Measurements from ENCODE around the gene GSTO2.

GSTO2 gene

DNA sequence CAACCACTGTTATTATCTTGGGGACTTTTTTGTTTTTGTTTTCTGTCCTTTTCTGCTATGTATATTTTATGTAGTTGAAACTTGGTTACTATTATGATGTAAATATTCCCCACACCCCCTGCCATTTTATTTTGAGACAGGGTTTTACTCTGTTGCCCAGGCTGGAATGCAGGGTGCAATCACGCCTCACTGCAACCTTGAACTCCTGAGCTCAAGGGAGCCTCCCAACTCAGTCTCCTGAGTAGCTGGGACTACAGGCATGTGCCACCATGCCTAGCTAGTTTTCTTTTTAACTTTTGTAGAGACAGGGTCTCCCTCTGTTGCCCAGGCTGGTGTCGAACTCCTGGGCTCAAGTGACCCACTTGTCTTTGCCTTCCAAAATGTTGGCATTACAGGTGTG, 18.0 kb downstream of the GSTO2 start:
- no peak for FAIRE-seq

DNA sequence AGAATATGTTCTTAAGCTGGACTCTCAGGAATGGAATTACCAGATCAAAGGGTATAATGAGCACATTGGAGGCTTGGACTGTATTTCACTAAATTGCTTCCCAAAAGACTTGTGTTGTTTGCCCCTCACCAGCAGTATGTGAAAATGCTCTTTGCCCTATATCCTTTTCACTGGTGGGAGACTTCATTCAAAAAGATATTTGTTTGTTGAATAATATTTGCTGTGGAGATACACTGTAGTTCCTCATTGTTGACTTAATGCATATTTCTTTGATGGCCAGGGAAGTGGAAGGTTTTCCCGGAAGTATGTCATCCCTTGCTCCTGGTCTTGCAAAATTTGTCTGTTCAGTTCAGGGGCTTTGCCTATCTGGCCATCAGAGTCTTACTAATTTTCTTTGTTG, 19.4 kb downstream of the GSTO2 start:
- FAIRE-seq, result no peak

DNA sequence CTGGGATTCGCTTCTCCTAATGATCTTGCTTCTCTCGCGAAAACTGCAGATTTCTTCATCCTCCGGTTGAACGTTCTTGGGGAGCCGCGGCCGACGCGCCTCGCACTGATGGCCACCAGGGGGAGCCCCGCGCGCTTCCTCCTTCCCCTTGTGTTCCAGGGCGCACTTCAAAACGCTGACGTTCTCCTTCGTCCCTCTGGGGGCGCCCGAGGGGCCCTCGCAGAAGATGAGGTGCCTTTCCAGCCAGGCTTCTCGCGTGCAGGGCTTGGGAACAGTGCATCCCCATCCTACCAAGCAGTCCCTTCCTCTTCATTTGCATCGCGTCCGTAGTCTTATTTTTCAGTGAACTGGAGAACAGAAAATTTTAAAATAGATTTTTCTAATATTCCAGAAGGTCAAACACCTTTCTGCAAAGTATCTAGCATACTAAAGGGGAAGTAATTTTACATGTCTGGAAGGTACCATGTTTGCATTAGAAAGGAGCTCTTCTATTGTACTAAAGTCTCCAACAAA, 22.5 kb downstream of the GSTO2 start:
- FAIRE-seq, result peak; percentile 3

DNA sequence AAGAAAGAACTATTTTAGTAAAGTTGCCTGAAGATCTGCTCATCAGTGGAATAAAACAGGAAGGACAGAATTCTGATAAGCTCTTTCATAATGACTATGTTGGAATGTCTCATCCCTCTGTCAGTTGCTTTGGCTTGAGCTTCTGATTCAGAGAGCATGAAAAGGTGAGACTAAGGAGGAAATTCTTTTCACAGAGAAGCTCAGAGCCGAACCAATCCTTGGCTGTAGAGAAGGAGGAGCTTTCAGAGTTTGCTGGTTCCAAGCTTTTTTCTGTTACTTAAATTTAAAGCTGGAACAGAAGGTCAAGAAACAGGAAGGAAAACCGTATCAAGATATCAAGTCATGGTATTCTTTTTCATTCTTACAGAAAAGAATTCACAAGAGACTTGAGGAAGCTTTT, 24.0 kb downstream of the GSTO2 start:
- no peak for FAIRE-seq

DNA sequence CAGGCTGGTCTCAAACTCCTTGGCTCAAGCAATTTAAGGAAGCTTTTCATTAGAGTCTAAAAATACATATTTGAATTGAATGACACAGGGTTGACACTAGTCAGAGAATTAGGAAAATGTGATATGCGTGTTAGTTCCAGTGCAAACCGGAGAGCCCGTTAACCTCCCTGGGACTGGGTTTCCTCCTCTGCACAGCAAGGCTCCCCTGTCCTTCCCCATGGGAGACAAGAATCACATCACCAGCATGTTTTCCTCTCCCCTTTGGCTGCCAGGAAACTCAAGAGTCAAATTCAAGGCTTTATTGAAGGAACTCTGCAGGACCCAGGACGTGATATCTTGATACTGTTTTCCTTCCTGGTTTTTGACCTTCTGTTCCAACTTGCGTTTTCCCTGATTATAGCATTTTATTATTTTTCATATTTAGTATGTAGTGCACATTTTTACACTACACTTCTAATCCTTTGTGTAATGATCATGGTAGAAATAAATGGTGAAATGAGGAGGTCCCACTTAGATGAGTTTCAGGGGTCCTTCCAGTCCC, 24.9 kb downstream of the GSTO2 start:
- no peak for FAIRE-seq

DNA sequence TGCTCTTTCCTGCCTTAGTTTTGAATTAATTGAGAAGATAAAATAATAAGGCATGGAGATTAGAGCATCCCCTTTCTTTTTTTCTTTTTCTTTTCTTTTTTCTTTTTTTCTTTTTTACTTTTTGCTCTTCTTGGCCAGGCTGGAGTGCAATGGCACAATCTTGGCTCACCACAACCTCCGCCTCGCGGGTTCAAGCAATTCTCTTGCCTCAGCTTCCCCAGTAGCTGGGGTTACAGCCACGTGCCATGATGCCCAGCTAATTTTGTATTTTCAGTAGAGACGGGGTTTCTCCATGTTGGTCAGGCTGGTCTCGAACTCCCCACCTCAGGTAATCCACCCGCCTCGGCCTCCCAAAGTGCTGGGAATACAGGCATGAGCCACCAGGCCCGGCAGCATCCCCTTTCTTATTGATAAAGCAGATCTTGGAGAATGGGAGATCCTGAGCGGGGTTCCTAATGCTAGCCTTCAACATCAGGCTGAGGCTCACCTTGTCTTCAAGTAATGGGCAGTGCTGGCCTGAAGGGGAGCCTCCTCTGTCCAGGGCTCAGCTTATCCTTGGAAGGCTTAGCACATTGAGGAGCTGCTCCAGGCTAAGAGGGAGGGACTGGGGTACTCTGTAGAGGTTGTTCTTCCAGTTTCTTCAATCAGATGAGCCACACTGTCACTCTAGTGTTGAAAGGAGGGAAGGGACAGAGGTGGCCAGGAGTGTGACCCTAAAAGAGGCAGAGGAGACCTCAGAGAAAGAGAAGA, 27.9 kb downstream of the GSTO2 start:
- no peak for FAIRE-seq

DNA sequence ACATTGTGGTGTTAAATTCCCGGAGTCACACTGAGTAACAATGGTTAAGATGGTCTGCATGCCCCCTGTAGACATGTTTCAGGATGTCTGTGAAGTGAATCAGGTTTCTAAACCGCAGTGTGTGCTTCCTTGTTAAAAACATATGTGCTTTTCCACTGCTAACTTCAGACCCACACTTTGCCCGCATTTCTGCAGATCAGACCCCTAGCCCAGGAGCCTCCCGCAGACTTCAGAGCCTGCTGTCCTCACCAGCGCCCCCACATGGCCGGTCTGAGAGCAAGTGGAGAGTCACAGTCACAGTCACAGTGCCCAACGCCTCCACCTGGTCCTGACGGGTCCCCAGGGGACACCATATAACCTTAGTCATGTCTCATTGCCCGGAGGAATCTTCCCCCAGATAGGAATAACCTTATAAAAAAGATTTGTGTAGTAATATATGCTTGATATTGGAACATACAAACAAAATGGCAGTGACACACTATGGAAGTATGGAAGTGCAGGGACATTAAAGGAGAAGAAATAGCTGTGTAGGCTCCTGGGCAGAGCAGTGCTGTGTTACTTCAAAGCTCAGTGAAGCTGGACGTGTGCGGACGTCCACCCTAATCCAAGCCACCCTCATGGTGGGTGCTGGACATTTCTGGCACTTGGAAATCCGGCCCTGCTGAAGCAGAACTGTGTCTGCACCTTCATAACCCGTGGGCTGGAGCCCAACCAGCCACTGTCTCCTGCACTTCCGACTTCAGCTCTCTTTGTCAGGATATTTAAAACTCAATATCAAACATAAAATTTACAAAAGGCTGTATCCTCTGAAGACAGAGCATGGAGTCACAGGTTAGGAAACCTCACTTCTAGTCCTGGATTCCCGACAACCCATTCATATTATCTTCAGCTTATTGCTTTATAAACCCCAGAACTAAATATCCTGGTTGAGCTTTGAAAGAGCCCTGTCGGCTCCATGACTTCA, 29.0 kb downstream of the GSTO2 start:
- no peak for FAIRE-seq

DNA sequence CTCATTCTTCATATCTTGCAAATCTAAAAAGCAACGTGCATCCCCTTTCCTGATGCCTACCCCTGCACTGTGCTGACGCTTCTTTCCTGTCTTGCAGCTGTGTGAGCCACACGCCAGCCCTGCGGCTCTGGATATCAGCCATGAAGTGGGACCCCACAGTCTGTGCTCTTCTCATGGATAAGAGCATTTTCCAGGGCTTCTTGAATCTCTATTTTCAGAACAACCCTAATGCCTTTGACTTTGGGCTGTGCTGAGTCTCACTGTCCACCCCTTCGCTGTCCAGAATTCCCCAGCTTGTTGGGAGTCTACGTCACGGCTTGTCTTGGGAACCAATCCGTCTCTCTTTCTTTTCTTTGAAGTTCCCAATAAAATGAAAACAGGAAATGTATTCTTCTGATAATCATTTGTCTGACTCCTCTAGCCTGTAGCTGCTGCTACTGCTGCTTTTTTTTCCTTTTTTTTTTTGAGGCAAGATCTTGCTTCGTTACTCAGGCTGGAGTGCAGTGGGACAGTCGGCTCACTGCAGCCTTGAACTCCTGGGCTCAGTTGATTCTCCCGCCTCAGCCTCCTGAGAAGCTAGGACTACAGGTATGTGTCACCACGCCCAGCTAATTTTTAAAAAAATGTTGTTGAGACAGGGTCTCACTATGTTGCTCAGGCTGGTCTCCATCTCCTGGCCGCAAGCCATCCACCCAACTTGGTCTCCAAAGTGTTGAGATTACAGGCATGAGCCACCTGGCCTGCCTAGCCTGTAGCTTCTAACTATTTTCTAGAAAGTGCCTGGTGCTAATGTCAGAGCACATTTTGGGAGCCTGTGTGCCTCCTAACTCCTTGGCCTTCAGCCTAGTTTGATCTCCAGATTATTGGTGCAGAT, 30.3 kb downstream of the GSTO2 start:
- FAIRE-seq, result no peak

DNA sequence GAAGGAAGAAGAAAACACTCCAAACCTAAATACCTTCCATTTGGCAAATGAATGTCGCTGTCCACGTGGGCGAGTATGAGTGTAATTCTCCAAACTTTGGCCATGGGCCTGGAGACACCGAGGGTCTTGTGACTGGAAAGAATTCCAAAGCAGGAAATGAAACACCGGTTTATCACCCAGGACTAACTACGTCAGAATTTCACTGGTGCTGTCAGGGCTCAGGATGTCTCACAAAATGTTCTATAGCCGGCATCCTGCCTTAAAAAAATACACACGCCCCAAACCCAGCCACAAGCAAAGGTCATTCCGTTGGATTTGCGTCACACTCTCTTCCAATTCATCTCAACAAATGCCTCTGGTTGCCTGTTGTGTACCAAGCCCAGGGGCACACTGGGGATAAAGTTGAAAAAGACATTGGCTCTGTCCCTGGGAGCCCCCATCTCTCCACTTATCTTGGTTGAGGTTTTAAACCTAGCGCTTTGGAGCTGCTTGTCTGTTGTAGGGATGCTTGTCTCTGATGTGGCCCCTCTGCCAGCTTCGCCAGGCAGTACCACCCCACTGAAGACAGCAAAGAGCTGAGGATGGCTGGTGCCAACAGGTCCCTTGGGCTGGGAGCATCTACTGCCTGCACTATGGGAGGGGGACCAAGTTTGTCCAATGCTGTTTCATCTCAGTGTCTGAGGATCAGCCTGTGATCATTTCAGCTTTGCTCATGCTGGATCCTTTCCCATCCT, 31.2 kb downstream of the GSTO2 start:
- no peak for FAIRE-seq

DNA sequence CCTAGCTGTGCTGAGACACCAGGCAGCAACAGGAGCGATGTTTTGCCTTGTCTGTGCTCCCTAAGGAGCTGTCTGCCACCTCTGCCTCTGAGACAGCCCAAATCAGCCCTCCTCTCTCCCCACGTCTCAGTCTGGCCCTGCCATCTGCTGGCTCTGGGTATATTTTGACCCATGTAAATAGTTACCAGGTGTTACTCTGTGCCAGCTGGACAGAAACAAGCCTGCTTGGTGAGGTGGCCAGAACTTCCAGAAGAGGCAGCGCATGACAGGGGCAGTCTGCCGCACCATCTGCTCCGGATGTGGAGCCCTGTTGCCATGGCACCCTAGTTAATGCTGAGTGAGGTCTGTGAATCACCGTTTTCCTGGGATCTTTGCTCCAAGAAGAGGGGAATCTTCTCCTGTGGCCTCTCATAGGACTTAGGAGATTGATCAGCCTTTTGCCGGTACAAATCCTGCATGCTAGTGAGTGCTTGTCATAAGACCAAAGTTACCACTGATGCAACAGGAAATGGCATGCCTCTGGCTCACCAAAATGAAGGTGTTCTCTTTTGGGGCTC, 31.8 kb downstream of the GSTO2 start:
- FAIRE-seq, result no peak

DNA sequence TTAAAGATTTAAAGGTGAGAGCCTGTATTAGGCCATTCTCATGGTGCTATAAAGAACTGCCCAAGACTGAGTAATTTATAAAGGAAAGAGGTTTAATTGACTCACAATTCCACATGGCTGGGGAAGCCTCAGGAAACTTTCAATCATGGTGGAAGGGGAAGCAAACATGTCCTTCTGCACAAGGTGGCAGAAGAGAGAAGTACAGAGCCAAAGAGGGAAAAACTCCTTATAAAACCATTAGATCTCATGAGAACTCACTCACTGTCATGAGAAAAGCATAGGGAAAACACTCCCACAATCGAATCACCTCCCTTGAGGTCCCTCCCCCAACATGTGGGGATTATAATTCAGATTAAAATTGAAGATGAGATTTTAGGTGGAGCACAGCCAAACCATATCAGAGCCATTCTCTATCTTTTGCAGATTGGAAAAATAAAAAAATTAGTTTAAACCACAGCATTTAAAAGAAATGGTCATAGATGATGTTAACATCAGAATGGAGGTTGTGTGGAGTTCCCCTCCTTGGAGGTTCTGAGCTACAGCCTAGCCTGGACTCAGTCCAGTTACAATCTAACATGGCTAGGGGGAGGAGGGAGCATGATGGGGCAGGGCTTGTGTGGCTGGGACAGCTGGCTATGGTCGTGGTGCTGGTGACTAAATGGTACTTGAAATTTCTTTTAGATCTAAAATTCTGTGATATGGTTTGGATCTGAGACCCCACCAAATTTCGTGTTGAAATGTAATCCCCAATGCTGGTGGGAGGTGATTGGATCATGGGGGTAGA, 33.1 kb downstream of the GSTO2 start:
- no peak for FAIRE-seq

DNA sequence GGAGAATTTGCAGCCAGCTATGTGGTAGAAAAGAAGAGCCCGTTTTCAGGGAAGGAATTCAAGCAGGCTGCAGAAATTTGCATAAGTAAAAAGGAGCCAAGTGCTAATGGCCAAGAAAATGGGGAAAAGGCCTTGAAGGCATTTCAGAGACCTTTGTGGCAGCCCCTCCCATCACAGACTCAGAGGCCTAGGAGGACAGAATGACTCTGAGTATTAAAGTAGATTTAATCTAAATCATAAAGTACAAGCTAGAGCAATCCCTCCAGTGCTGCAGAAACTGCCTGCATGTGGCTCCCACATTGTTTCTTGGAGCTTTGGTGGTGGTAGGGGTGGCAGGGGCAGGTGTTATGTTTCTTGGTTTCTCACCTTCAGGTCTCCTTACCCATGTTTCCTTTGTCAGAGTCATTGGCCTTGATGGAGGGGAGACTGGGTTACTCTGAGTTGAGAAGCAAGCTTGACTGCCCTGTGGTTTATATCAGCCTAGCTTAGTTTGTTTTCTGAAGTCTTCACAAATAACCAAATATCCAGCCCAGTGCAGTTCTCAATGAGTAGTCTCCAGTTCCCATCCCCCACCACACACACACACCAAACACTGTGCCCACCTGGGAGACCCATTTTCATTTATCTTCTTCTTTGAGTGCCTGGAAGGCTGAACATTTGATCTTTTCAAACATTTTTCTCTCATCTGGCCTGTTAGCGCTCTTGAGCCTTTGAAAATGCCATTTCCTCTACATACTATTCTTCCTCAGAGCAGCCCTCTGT, 34.8 kb downstream of the GSTO2 start:
- FAIRE-seq, result no peak

DNA sequence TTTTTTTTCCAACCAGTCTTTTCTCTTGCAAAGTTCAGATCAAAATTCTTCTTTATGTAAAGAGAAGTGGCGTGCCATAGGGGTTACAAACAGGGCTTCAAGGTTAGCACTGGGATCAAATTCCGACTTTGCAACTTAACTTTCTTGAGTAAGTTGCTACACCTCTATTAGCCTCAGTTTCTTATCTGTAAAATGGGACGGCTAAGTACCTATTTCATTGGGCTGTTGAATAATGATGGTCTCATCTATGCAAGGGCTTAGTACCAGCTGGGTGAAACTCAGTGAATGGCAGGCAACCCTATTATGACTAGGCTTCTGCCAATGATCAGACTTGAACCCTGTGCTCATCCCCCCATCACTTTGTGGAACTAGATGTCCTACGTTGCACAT, 35.4 kb downstream of the GSTO2 start:
- no peak for FAIRE-seq

DNA sequence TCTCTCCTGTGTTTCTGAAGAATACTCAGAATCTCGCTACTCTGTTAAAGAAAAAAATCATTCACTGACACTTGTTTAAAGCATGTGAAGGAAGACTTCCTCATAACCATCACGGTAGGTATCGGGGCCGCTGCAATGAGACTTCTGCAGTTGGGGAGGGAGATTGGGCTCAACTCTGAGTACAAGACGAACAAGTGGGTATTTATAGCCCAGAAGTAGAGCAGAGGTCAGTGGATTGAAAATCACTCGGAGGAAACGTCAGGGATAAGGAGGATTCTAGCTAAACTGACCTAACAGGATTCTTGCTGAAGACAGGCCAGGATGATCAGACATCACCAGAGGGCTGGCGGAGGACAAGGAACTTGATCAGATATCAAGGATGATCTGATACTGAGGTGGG, 35.9 kb downstream of the GSTO2 start:
- FAIRE-seq, result no peak

DNA sequence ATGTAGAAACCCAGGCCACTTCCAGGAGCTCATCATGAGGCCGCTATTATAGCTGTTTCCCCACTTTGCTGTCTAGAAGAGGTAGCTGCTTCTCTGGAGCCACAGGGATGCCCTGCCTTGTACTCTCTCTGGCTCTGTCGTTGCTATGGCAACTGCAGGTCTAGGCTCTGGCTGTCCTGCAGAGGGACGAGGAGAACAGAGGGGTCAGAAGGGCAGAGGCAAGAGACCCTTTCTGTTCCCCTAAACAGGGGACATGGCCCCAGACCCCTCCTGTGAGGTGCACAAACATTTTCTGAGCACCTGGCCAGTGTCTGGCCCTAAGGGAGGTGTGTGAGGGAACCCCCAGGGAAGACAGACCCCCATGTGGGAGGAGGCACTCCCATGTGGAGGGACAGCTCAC, 37.9 kb downstream of the GSTO2 start:
- FAIRE-seq, result no peak

DNA sequence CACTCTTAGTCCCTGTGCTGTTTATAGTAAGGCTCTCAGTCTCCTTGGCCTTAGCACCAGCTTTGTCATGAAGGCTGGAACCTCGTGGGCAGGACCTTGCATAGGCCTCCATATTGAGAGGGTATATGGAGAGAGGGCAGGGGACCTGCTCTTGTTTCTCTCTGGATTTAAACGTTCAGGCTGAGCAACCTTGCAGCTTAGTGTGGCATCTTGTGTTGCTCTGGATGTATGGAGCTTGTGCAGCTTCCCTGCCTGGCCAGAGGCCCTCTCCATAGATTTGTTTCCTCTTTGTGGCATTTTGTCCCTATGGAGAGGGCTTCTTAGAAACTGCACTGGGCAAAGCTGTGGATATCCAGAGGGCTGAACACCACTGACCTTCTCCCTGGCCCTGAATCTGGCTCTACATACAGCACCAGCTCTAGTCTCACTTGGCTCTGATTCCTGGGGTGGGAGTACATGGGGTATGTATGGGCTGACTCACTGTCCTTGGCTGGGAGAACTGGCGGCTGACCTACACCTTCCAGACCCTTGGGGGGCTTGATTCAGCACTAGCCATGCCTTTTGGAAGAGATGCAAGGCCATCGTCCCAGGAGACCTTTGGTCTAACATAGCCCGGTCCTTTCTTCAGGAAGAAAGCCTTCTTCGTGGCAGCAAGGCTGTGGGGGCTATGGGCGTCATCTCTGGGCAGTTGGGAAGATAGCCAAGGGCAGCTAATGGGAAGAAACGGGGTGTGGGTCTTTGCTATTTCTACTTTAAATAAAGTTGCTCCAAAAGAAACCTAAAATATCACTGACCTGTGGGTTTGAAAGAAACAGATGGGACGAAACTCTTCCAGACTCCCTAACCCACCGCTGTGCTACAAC, 38.8 kb downstream of the GSTO2 start:
- no peak for FAIRE-seq

DNA sequence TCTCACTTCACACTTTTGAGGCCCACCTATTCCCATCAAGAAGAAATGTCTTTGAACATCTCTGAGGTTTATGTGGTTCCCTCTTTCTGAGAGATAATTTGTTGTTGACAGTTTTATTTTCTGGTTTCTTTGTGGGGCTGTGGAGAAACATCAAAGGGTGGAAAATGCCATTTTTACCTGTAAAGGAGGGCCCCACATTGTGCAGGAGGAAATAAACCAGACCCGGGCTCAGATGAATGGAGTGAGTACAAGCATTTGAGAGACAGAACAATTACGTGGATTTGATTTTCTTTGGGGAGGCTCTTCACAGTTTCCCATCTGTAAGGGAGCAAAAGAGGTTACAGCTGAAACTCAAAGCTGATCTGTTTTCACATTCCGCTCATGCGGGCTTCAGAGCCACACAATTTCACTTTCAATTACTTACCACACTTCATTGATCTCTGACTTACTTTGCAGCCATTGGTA, 39.5 kb downstream of the GSTO2 start:
- no peak for FAIRE-seq
